GM19463 (cell line): Measurements from ENCODE around the gene KIF22.

Experiments
- ATAC-seq: cut with Tn5 transposase; IDR thresholded peaks from one replicate; pipeline ENCODE4 v1.9.1; 2021; ENCODE audit warnings: mild to moderate bottlenecking, moderate library complexity; ENCODE audit not compliant: unreplicated experiment

The KIF22 gene

DNA sequence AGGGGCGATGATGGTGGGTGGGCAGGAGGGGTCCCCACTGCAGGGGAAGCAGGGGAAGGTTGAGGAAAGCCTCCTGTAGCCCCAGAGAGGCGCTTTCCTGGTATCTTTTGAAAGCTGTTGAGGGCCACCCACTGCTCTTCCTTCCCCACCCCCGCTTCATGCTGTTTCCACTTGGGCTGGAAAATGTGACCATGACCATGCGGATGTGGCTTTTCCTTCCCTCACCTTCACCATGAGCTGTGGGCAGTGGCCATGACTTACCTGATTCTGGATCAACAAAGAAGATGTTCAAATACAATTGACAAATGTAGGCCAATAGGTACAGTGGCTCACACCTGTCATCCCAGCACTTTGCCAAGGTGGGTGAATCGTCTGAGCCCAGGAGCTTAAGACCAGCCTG, 43.5 kb downstream of the KIF22 start:
- no peak for ATAC-seq

- ATAC-seq = no peak
Observed at GRCh38 chr16:29835926-29836325, 45.4 kb downstream of the KIF22 start.

DNA sequence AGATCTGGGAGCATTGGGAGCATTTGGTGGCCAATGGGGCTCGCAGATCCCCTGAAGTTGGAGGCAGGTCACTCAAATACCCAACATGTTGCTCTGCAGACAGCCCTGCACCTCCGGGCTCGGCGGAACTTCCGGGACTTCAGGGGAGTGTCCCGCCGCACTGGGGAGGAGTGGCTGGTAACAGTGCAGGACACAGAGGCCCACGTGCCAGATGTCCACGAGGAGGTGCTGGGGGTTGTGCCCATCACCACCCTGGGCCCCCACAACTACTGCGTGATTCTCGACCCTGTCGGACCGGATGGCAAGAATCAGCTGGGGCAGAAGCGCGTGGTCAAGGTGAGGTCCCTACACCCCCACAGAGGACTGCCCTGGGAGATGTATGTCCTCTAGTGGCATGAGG, 46.1 kb downstream of the KIF22 start:
- ATAC-seq = no peak

DNA sequence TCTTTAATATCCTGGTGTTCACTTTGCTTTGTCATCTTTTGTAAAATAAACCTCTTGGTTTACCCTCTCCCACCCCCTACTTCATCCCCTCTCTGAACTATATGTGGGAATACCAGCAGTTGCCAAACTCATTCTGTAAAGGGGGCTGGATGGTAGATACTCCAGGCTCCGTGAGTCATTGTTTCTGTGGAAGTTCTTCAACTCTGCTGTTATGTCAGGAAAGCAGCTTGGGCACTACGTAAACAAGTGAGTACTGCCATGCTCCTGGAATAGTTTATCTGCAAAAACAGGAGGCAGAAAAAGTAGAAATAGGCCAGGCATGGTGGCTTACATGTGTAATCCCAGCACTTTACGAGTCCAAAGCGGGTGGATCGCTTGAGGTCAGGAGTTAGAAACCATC, 47.3 kb downstream of the KIF22 start:
- ATAC-seq = no peak

DNA sequence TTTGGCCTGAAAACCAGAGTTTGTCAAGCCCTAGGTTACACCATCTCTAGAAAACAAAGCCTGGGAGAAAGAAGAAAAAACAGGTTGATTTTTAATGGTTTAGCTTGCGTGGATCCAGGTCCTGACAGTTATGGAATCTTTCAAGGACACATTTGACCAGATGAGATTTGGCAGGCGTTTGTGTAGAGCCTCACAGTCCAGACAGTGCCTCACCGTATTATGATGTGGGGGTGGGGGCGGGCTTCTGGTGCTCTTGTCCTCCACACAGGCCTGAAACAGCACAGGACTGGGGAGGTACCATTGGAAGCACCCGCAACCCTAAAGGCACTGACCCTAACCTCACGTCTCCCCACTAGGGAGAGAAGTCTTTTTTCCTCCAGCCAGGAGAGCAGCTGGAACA, 49.3 kb downstream of the KIF22 start:
- ATAC-seq = no peak

DNA sequence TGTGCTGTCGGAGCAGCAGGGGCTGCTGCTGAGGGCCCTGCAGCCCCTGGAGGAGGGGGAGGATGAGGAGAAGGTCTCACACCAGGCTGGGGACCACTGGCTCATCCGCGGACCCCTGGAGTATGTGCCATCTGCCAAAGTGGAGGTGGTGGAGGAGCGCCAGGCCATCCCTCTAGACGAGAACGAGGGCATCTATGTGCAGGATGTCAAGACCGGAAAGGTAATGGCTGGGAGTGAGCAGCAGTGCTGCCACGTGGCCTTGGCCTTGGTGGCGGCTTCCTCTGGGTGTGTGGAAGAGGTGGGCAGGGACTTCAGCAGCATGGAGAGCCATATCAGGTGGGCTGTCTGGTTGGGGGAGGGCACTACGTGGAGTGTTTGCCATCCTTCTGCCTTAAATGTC, 49.7 kb downstream of the KIF22 start:
- no peak for ATAC-seq

GRCh38 chr16:29841631-29842030, 51.1 kb downstream of the KIF22 start:
- no peak for ATAC-seq

DNA sequence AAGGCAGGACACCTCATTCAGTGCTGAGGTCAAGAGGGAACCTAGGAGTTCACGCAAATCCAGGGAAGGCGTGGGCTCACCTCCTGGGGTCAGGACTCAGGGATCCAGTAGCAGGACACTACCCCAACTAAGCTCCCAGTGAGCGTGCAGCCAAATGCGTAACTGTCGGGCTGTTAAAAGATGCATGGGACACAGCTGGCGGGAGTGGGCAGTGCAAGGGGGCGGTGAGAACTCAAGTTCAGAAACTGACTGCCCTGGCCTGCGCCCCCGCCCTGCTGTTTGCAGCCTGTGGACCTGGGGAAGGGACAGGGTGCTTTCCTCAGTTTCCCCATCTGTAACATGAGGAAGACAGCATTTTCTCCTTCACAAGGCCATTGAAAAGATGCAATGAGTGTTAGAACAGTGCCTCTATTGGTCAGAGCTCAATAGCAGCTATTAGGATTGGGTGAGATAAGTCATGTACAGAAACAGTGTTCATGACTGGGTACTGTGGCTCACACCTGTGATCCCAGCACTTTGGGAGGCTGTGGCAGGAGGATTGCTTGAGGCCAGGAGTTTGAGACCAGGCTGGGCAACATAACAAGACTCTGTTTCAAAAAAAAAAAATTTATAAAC, 52.3 kb downstream of the KIF22 start:
- no peak for ATAC-seq

- ATAC-seq = no peak
Observed at GRCh38 chr16:29843931-29844330, 53.4 kb downstream of the KIF22 start.

- ATAC-seq = no peak
Observed at GRCh38 chr16:29844575-29845331, 54.2 kb downstream of the KIF22 start.

GRCh38 chr16:29845656-29846055, 55.1 kb downstream of the KIF22 start:
- no peak for ATAC-seq

DNA sequence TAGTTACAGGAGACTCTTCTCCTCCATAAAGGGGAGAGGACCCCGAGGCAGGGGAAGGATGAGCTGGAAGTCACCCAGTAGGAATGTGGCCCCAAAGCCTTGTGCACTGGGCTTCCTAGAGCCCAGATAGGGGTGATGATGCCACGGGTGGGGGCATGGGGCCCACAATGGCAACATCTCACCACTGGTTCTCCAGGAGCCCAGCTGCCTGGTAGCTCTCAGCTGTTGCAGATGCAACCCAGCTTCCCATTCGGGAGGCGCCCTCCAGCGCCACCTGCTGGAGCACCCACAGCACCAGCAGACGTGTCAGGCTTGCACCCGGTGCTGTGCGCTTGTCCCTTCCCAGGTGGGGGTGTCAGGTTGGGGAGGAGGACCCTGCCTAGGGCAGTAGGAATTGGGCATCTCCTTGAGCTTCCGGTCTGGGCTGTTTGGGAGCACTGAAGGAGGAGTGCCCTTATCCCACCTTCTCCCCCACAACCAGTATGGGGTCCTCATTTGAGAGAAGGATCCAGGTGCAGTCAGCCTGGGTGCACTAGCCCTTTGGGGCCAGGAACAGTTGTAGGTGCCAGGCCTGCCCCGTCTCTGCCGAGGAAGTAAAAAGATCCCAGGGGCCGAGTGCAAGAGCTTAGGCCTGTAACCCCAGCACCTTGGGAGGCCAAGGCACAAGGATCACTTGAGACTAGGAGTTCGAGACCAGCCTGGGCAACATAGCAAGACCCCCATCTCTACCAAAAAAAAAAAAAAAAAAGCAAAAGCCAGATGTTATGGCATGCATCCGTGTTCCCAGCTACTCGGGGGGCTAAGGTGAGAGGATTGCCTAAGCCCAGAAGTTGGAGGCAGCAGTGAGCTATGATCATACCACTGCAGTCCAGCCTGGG, 58.1 kb downstream of the KIF22 start:
- ATAC-seq = no peak

DNA sequence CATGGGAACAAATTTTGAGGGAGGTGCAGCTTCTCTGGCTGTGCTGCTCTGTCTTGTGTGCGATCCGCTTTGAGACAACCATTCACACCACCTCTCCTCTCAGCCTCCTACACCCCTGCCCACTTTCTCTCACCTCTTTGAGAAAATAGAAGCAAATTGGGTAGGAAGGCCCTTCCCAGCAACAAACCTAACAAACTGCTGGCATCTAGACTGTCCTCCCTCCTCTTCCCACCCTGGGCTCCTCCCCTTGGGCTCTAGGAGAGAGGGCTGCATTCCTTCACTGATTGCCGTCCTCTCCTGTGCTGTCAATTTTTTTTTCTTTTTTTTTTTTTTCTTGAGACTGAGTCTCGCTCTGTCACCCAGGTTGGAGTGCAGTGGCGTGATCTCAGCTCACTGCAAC, 59.0 kb downstream of the KIF22 start:
- no peak for ATAC-seq

DNA sequence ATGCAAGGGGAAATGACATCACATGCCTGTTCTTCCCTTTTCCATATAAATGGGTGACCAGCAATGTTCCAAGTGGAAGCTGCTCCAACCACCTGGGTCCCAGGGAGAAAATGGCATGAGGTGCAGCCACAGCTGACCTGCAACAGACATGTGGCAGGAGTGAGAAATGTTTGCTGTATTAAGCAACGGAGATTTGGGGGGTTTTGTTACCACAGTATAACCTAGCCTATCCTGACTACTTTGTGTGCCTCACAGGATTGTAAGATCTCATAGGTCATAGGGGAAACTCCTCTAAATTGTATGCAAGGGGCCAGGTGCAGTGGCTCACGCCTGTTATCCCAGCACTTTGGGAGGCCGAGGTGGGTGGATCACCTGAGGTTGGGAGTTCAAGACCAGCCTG, 60.4 kb downstream of the KIF22 start:
- ATAC-seq = no peak

GRCh38 chr16:29852654-29853053, 62.1 kb downstream of the KIF22 start:
- ATAC-seq = no peak

GRCh38 chr16:29854520-29855100, 64.1 kb downstream of the KIF22 start:
- ATAC-seq = no peak
